Hematopoietic multipotent progenitor cell treated with erythropoietin and hydrocortisone succinate and interleukin-3 and kit ligand, for 17 days (in vitro differentiated cells): ENCODE data around the gene DNASE1.

Experiments used
- DNase-seq: peaks from one replicate; pipeline ENCODE4 v3.0.0-alpha.2; 2015; ENCODE audit warnings: low spot score

Gene DNASE1

GRCh38 chr16:3664187-3664896 lies 9.9 kb downstream of the DNASE1 start:
- DNase-seq: no peak

GRCh38 chr16:3665508-3665907 lies 11.0 kb downstream of the DNASE1 start:
- DNase-seq: no peak

GRCh38 chr16:3668626-3669025 lies 14.1 kb downstream of the DNASE1 start:
- no peak for DNase-seq

GRCh38 chr16:3669082-3669481 lies 14.6 kb downstream of the DNASE1 start:
- no peak for DNase-seq

- DNase-seq: no peak
Observed at GRCh38 chr16:3670711-3671110, 16.2 kb downstream of the DNASE1 start.

- no peak for DNase-seq
Observed at GRCh38 chr16:3671424-3671823, 16.9 kb downstream of the DNASE1 start.

GRCh38 chr16:3672571-3673041 lies 18.1 kb downstream of the DNASE1 start:
- DNase-seq: no peak

- no peak for DNase-seq
Observed at GRCh38 chr16:3673201-3673600, 18.7 kb downstream of the DNASE1 start.

GRCh38 chr16:3673676-3674377 lies 19.3 kb downstream of the DNASE1 start:
- DNase-seq: no peak

GRCh38 chr16:3674513-3675295 lies 20.2 kb downstream of the DNASE1 start:
- no peak for DNase-seq

- no peak for DNase-seq
Observed at GRCh38 chr16:3675601-3676130, 21.2 kb downstream of the DNASE1 start.

- no peak for DNase-seq
Observed at GRCh38 chr16:3677994-3678393, 23.5 kb downstream of the DNASE1 start.

- DNase-seq: no peak
Observed at GRCh38 chr16:3681206-3681605, 26.7 kb downstream of the DNASE1 start.

GRCh38 chr16:3687021-3687420 lies 32.5 kb downstream of the DNASE1 start:
- no peak for DNase-seq

GRCh38 chr16:3687792-3688191 lies 33.3 kb downstream of the DNASE1 start:
- no peak for DNase-seq

GRCh38 chr16:3689731-3690130 lies 35.2 kb downstream of the DNASE1 start:
- DNase-seq: no peak

GRCh38 chr16:3690470-3690928 lies 36.0 kb downstream of the DNASE1 start:
- DNase-seq: peak; percentile 90

- peak; percentile 34 for DNase-seq
Observed at GRCh38 chr16:3690980-3691720, 36.7 kb downstream of the DNASE1 start.

- DNase-seq: no peak
Observed at GRCh38 chr16:3691761-3692160, 37.3 kb downstream of the DNASE1 start.

- no peak for DNase-seq
Observed at GRCh38 chr16:3694051-3694450, 39.6 kb downstream of the DNASE1 start.

- no peak for DNase-seq
Observed at GRCh38 chr16:3695610-3696369, 41.3 kb downstream of the DNASE1 start.
